Measurements from ENCODE around the gene ST6GALNAC2.

ST6GALNAC2 gene

DNA sequence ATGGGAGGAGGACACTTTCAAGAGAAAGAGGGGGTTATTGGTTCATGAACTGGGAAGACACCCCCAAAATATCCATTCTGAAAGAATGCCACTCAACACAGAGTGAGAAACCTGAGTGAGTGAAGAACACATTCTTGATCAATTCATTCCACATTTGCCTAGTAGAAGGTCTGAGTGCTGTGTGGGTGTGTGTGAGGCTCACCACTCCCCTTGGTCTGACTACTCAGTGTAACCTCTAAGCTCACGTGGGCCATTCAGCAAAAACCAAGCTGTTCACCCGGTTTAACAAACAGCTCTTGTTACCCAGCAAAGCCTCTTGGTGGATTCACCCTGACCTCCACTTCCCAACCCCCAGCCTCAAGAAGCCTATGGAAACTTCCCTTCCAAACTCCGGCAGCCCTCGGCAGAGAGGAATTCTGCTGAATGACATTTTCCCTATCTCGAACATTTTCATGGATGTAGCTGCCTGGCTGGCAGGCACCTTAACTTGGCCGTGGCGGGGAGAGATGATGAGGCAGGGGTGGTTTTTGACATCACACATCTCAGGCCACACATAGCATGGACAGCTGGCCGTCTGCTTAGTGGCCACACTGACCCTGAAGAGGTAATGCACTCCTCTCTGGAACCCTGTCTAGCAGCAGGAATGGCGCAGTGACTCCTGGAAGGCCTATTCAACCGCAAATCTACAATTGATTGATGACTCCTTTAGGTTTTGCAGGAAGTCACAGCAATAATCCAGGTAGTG lies 46.3 kb upstream of the ST6GALNAC2 start:
- peaks cover 15% of the 10 kb centered on the region for H3K27me3 ChIP-seq (ENCODE audit: control insufficient read depth, low read length)
- no peaks in the 10 kb centered on the region for H3K9me3 ChIP-seq (ENCODE audit: control insufficient read depth, insufficient read depth, low read length)
- H4K20me1 ChIP-seq (ENCODE audit: control insufficient read depth, insufficient read depth, low read depth, low read length): no peaks in the 10 kb centered on the region
- H3K36me3 ChIP-seq (ENCODE audit: control insufficient read depth, low read length): no peaks in the 10 kb centered on the region
- H3K4me1 ChIP-seq (ENCODE audit: control insufficient read depth, low read length): no peaks in the 10 kb centered on the region
- no peak for TF ChIP-seq EZH2phosphoT487 (IDR thresholded peaks at IDR 0.05; ENCODE audit: borderline replicate concordance, low read length)
- TF ChIP-seq, protein P1, sequence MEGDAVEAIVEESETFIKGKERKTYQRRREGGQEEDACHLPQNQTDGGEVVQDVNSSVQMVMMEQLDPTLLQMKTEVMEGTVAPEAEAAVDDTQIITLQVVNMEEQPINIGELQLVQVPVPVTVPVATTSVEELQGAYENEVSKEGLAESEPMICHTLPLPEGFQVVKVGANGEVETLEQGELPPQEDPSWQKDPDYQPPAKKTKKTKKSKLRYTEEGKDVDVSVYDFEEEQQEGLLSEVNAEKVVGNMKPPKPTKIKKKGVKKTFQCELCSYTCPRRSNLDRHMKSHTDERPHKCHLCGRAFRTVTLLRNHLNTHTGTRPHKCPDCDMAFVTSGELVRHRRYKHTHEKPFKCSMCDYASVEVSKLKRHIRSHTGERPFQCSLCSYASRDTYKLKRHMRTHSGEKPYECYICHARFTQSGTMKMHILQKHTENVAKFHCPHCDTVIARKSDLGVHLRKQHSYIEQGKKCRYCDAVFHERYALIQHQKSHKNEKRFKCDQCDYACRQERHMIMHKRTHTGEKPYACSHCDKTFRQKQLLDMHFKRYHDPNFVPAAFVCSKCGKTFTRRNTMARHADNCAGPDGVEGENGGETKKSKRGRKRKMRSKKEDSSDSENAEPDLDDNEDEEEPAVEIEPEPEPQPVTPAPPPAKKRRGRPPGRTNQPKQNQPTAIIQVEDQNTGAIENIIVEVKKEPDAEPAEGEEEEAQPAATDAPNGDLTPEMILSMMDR (IDR thresholded peaks at IDR 0.05; ENCODE audit: low read depth, low read length, poor library complexity, severe bottlenecking): no peak
- no peak overlapping the region for H3K4me3 ChIP-seq (ENCODE audit: low read length)
- no peak overlapping the region for H3K4me2 ChIP-seq (ENCODE audit: low read length)
- H3F3A ChIP-seq (ENCODE audit: control insufficient read depth, insufficient read depth): no peaks in the 10 kb centered on the region
- no peaks in the 10 kb centered on the region for H3K79me2 ChIP-seq (ENCODE audit: control insufficient read depth, low read length)
- H3K27ac ChIP-seq (ENCODE audit: low read depth, low read length): no peak overlapping the region
- no peaks in the 10 kb centered on the region for H3K9me2 ChIP-seq (replicated peaks; ENCODE audit: control insufficient read depth, low read length)

- Histone ChIP-seq H3K79me2 (ENCODE audit: control insufficient read depth, low read length) (no peaks in the 10 kb centered on the region), H3F3A (ENCODE audit: control insufficient read depth, insufficient read depth) (no peaks in the 10 kb centered on the region), H3K9me2 (replicated peaks; ENCODE audit: control insufficient read depth, low read length) (no peaks in the 10 kb centered on the region), H3K36me3 (ENCODE audit: control insufficient read depth, low read length) (no peaks in the 10 kb centered on the region), H3K4me1 (ENCODE audit: control insufficient read depth, low read length) (no peaks in the 10 kb centered on the region), H3K4me2 (ENCODE audit: low read length) (no peak overlapping the region), H3K9me3 (ENCODE audit: control insufficient read depth, insufficient read depth, low read length) (no peaks in the 10 kb centered on the region), H3K27ac (ENCODE audit: low read depth, low read length) (no peak overlapping the region), H3K27me3 (ENCODE audit: control insufficient read depth, low read length) (peaks cover 15% of the 10 kb centered on the region), H3K4me3 (ENCODE audit: low read length) (no peak overlapping the region), H4K20me1 (ENCODE audit: control insufficient read depth, insufficient read depth, low read depth, low read length) (no peaks in the 10 kb centered on the region)
- TF ChIP-seq EZH2phosphoT487 (IDR thresholded peaks at IDR 0.05; ENCODE audit: borderline replicate concordance, low read length): no peak
- TF ChIP-seq, protein P1 (IDR thresholded peaks at IDR 0.05; ENCODE audit: low read depth, low read length, poor library complexity, severe bottlenecking): no peak
These were observed 44.5 kb upstream of the ST6GALNAC2 start for GRCh38 chr17:76630151-76630550.

DNA sequence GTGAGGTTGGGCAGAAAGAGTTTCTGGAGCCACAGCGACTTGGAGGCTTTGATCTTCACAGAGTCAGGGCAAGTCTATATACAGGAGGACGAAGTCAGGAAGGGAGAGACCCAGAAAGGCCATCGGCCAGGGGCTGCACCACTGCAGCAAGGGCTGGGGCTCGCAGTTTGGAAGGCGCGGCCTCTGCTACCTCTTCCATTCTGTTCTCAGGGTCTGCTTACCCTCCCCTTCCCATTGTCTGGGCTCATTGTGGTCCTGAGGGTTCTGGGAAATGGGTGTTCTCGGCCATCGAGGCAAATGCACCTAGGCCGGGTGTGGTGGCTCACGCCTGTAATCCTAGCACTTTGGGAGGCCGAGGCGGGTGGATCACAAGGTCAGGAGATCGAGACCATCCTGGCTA lies 41.9 kb upstream of the ST6GALNAC2 start:
- no peaks in the 10 kb centered on the region for H3F3A ChIP-seq (ENCODE audit: control insufficient read depth, insufficient read depth)
- no peaks in the 10 kb centered on the region for H3K36me3 ChIP-seq (ENCODE audit: control insufficient read depth, low read length)
- H3K4me1 ChIP-seq (ENCODE audit: control insufficient read depth, low read length): no peaks in the 10 kb centered on the region
- no peak overlapping the region for H3K4me3 ChIP-seq (ENCODE audit: low read length)
- TF ChIP-seq, protein P1 (IDR thresholded peaks at IDR 0.05; ENCODE audit: low read depth, low read length, poor library complexity, severe bottlenecking): no peak
- no peak for TF ChIP-seq EZH2phosphoT487 (IDR thresholded peaks at IDR 0.05; ENCODE audit: borderline replicate concordance, low read length)
- no peaks in the 10 kb centered on the region for H3K9me2 ChIP-seq (replicated peaks; ENCODE audit: control insufficient read depth, low read length)
- no peak overlapping the region for H3K4me2 ChIP-seq (ENCODE audit: low read length)
- H4K20me1 ChIP-seq (ENCODE audit: control insufficient read depth, insufficient read depth, low read depth, low read length): no peaks in the 10 kb centered on the region
- no peaks in the 10 kb centered on the region for H3K9me3 ChIP-seq (ENCODE audit: control insufficient read depth, insufficient read depth, low read length)
- peaks cover 25% of the 10 kb centered on the region for H3K27me3 ChIP-seq (ENCODE audit: control insufficient read depth, low read length)
- no peaks in the 10 kb centered on the region for H3K79me2 ChIP-seq (ENCODE audit: control insufficient read depth, low read length)
- no peak overlapping the region for H3K27ac ChIP-seq (ENCODE audit: low read depth, low read length)
